HG03575 (cell line): ENCODE measurements around the gene ZGLP1.

Experiments used
- ATAC-seq: cut with Tn5 transposase; IDR thresholded peaks from one replicate; pipeline ENCODE4 v1.9.1; 2021; ENCODE audit not compliant: unreplicated experiment, insufficient number of reproducible peaks, low FRiP score; ENCODE audit errors: extremely low read depth

Gene ZGLP1

DNA sequence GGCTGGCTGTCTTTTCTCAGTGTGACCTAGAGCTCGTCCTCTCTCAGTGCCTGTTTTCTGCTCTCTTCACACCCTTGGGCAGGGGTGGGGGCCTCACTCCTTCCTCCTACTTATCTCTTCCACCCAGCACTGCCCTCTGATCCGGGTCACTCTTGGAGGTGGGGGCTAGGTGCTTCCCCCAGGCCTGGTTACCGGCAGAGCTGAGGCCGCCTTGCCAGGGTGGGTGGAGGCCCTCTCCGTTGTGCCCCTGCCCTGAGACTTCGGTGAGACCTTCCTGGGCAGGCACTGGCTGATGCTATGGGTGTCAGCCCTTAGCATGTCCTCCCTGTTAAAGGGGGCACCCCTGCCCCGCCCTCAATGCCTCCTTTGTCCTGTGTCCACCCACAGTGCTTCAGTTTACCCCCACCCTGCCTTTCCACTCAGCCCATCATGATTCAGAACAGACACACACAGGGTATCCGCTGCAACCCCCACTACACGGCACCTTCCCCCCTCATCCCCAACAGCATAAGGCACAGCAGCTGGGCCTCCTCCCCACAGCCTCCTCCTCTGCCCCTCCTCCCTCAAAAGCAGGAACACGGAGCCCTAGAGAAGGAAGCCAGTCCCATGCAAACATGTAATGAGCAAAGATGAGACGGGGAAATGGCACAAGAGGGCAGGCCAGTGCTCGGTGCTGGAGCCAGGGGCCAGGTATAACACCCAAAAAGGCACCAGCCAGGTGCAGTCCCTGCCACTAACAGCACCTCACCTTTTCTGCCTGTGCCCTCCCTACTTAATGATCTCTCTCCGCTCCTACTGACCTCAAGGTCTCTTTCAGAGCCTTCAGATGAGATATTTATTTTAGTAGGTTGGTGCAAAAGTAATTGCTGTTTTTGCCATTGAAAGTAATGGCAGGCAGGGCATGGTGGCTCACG, 9.8 kb downstream of the ZGLP1 start:
- ATAC-seq, result no peak

DNA sequence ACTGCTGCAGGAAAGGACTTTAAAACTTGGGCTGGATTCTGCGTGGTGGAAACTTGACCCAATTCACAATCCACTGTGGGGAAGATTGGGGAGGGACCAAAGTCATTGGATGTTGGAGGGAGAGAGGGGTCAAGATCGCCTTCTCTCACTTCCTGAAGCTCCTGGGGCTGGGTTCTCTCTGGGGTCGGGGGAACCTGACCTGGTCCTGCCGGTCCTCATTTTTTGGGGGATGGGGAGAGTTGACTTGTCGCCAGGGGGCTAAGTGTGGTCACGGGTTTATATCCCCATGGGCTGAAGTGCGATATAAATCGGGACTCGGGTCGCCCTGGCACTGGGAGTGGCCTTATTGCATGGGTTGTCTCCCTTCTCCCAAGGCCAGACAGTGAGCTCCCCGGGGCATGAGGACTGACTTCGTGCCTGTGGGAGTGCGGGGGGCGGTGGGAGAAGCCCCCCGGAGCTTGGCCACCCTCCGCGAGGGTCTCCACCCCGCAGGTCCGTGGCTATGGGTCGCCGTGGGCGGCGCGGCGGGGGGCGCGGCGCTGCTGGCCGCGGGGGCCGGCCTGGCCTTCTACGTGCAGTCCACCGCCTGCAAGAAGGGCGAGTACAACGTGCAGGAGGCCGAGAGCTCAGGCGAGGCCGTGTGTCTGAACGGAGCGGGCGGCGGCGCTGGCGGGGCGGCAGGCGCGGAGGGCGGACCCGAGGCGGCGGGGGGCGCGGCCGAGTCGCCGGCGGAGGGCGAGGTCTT, 13.6 kb downstream of the ZGLP1 start:
- no peak for ATAC-seq

DNA sequence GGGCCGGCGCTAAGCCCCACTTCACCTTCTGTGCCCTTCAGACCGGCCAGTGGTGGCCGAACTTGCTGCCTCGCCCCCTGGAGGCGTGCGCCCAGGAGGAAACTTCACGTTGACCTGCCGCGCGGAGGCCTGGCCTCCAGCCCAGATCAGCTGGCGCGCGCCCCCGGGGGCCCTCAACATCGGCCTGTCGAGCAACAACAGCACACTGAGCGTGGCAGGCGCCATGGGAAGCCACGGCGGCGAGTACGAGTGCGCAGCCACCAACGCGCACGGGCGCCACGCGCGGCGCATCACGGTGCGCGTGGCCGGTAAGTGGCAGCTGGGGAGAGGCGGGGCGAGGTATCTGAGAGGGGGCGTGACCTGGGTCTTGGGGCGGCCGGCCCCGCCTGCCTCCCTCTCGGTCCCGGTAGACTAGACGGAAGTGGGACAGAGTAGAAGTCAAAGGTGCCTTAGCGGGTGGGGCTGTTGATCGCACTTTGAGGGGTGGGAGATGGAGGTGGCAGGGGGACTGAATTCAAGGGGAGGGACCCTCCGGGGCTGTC, 14.2 kb downstream of the ZGLP1 start:
- no peak for ATAC-seq

DNA sequence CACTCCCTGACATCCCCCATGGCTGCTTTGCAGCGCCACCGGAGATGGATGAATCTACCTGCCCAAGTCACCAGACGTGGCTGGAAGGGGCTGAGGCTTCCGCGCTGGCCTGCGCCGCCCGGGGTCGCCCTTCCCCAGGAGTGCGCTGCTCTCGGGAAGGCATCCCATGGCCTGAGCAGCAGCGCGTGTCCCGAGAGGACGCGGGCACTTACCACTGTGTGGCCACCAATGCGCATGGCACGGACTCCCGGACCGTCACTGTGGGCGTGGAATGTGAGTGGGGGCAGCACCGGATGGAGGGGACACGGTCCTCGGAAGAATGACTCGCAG, 15.3 kb downstream of the ZGLP1 start:
- no peak for ATAC-seq

DNA sequence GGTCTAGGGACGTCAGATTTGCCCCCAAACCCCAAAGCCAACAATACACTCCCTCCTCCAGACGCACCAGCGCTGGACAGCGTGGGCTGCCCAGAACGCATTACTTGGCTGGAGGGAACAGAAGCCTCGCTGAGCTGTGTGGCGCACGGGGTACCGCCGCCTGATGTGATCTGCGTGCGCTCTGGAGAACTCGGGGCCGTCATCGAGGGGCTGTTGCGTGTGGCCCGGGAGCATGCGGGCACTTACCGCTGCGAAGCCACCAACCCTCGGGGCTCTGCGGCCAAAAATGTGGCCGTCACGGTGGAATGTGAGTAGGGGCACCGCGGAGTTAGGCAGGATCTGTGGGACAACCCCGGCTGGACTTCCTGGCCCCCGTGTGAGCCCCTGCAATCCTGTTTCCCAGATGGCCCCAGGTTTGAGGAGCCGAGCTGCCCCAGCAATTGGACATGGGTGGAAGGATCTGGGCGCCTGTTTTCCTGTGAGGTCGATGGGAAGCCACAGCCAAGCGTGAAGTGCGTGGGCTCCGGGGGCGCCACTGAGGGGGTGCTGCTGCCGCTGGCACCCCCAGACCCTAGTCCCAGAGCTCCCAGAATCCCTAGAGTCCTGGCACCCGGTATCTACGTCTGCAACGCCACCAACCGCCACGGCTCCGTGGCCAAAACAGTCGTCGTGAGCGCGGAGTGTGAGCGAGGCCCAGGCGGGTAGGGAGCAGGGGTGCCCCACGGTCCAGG, 15.8 kb downstream of the ZGLP1 start:
- ATAC-seq, result no peak

DNA sequence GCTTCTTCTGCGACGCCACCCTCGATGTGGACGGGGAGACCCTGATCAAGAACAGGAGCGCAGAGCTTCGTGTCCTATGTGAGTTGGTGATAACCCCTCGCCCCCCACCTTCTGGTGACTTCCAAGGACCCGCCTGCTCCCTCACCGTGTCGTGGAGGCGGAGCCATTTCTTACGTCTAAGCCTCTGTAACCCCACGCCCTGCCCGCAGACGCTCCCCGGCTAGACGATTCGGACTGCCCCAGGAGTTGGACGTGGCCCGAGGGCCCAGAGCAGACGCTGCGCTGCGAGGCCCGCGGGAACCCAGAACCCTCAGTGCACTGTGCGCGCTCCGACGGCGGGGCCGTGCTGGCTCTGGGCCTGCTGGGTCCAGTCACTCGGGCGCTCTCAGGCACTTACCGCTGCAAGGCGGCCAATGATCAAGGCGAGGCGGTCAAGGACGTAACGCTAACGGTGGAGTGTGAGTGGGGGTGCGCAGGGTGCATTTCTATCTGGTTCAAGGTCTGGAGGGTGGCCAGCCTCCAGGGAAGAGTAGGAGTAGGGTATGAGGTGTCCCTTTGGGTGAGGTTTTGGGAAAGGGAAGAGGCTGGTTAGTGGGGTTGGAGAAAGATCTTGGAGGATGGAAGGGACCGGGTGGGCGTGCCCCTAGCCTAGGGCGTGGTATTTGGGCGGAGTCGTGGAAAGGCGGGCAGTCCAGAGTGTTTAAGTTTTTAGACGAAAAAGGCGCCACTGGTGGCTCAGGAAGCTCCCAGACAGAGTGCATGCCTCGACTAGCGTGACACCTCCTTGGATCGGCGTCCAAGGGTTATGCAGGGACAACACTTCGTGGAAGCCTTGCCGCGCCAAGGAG, 16.6 kb downstream of the ZGLP1 start:
- no peak for ATAC-seq

DNA sequence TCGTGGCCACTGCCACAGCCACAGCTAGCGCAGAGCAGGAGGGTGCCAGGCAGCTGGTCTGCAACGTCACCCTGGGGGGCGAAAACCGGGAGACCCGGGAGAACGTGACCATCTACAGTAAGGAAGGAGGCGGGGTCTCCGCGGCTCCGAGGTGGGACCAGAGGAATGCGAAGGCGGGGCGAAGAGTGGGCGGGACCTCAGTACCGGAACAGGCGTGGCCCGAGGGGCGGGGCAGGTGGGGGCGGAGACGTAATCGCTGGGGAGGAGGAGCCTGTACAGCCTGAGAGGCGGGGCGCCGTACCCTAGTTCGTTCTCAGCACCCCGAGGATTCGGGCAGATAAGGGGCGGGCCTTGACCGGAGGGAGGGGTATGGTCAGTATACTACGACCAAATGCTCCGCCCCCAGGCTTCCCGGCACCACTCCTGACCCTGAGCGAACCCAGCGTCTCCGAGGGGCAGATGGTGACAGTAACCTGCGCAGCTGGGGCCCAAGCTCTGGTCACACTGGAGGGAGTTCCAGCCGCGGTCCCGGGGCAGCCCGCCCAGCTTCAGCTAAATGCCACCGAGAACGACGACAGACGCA, 17.3 kb downstream of the ZGLP1 start:
- ATAC-seq, result no peak

DNA sequence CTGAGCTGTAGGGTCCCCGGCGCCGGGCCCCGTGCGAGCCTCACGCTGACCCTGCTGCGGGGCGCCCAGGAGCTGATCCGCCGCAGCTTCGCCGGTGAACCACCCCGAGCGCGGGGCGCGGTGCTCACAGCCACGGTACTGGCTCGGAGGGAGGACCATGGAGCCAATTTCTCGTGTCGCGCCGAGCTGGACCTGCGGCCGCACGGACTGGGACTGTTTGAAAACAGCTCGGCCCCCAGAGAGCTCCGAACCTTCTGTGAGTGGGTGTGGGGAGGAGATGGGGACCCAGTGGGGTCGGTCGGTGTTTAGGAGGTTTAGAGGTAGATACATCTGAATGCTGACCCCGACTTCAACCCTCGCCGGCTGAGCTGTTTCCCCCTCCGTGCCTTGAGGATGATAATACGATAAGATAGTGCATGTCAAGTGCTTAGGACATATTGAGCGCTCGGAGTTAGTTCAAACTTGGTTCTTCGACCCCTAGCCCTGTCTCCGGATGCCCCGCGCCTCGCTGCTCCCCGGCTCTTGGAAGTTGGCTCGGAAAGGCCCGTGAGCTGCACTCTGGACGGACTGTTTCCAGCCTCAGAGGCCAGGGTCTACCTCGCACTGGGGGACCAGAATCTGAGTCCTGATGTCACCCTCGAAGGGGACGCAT, 17.9 kb downstream of the ZGLP1 start:
- no peak for ATAC-seq

DNA sequence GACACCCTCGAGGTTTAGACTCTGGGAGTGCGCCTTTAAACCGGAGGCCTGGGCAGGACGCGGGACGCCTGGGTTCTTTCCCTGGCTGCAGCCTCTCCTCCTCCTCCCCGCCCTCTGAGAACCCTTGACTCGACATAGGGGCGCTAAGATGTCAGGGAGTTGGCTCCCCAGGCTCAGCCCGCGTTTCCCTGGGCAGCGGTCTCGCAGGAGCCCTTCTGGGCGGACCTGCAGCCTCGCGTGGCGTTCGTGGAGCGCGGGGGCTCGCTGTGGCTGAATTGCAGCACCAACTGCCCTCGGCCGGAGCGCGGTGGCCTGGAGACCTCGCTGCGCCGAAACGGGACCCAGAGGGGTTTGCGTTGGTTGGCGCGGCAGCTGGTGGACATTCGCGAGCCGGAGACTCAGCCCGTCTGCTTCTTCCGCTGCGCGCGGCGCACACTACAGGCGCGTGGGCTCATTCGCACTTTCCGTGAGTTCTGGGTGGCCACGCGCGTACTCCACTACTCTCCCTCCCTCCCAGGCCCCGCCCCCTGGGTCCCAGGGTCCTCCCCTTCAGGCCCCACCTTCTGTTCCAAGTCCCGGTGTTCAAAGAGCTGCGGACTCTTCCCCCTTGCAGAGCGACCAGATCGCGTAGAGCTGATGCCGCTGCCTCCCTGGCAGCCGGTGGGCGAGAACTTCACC, 18.6 kb downstream of the ZGLP1 start:
- no peak for ATAC-seq

DNA sequence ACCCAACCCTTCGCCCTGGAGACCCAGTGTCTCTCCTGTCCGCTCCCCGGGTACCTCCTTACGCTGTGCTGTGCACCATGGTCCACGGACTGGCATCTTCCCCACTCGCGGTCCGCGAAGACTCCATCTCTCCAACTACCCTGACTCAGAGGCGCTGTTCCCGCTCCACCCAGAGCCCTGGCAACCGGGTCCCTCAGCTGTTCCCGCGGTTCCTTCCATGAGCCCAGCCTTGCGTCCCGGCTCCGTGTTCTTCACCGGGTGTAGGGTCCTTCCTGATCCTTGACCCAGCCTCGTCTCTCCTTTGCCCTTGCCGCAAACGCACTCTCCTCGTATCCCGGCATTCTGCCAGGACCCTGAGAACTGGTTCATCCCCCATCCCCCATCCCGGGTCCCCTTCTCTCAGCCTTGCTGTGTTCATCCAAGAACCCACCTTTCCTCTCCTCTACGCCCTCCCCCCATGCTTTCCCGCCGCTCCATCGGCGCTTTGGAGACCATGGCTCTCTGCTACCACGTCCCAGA, 19.2 kb downstream of the ZGLP1 start:
- ATAC-seq, result no peak

DNA sequence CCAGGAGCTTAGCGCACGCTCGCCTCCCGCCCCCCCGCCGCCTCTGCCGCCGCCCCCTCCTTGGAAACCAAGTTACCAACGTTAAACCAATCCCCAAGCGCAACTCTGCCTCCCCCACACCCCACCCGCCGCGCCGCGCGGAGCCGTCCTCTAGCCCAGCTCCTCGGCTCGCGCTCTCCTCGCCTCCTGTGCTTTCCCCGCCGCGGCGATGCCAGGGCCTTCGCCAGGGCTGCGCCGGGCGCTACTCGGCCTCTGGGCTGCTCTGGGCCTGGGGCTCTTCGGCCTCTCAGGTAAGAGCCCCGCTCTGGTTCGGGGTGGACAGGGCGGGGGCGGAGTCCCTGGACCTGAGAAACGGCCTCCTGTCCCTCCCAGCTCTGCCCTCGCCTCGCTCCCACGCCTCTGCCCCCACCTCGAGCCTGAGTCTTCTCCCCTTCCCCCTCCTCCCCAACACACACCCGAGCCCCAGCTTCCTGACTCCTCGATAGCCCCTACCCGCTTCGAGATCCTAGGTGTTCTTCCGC, 19.7 kb downstream of the ZGLP1 start, which contains the start of gene ICAM5:
ICAM5 (plus strand) TSS at position 117 of the 521 bp plus-strand sequence; CDS start at position 209, 92 bp downstream.
- ATAC-seq, result no peak

DNA sequence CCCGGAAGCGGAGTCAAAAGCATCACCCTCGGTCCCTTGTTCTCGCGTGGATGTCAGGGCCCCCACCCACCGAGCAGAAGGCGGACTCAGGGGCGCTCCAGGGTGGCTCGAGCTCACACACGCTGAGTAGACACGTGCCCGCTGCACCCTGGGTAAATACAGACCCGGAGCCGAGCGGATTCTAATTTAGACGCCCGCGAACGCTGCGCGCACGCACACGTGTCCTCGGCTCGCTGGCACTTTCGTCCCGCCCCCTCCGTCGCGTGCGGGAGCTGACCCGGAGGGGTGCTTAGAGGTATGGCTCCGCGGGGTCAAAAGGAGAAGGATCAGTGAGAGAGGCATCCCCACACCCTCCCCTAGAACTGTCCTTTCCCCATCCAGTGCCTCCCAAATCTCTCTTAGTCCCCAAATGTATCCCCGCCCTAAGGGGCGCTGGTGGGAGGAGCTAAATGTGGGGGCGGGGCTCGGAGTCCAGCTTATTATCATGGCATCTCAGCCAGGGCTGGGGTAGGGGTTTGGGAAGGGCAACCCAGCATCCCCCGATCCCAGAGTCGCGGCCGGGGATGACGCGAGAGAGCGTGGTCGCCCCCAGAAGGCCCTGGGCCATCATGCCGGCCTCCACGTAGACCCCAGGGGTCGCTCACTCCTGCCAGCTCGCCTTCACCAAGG, 20.3 kb downstream of the ZGLP1 start:
- ATAC-seq, result no peak

DNA sequence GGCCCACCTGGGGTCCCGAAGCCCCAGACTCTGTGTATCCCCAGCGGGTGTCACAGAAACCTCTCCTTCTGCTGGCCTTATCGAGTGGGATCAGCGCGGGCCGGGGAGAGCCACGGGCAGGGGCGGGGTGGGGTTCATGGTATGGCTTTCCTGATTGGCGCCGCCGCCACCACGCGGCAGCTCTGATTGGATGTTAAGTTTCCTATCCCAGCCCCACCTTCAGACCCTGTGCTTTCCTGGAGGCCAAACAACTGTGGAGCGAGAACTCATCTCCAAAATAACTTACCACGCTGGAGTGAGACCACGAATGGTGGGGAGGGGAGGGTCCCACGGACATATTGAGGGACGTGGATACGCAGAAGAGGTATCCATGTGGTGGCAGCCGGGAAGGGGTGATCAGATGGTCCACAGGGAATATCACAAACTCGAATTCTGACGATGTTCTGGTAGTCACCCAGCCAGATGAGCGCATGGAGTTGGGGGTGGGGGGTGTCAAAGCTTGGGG, 20.9 kb downstream of the ZGLP1 start:
- no peak for ATAC-seq

DNA sequence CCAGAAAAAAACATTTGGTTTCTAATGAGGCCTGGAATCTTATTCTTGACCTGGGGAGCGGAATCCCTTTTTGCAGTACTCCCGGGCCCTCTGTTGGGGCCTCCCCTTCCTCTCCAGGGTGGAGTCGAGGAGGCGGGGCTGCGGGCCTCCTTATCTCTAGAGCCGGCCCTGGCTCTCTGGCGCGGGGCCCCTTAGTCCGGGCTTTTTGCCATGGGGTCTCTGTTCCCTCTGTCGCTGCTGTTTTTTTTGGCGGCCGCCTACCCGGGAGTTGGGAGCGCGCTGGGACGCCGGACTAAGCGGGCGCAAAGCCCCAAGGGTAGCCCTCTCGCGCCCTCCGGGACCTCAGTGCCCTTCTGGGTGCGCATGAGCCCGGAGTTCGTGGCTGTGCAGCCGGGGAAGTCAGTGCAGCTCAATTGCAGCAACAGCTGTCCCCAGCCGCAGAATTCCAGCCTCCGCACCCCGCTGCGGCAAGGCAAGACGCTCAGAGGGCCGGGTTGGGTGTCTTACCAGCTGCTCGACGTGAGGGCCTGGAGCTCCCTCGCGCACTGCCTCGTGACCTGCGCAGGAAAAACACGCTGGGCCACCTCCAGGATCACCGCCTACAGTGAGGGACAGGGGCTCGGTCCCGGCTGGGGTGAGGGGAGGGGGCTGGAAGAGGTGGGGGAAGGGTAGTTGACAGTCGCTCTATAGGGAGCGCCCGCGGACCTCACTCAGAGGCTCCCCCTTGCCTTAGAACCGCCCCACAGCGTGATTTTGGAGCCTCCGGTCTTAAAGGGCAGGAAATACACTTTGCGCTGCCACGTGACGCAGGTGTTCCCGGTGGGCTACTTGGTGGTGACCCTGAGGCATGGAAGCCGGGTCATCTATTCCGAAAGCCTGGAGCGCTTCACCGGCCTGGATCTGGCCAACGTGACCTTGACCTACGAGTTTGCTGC, 22.5 kb downstream of the ZGLP1 start, which contains the start of gene ICAM4:
ICAM4 (plus strand) TSS at position 153 of the 935 bp plus-strand sequence; CDS start at position 211, 58 bp downstream.
- no peak for ATAC-seq

DNA sequence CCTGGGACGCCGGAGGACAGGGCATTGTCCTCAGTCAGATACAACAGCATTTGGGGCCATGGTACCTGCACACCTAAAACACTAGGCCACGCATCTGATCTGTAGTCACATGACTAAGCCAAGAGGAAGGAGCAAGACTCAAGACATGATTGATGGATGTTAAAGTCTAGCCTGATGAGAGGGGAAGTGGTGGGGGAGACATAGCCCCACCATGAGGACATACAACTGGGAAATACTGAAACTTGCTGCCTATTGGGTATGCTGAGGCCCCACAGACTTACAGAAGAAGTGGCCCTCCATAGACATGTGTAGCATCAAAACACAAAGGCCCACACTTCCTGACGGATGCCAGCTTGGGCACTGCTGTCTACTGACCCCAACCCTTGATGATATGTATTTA, 24.2 kb downstream of the ZGLP1 start:
- no peak for ATAC-seq
